DOHH2 (cell line): Measurements from ENCODE around the gene ARFIP1.

ENCODE experiments used
- H3F3A ChIP-seq: fragments of 200-600 bp; sonication (generic), shearing (Covaris generic); 2 replicates; pipeline ENCODE4 v1.6.0; 2016; ENCODE audit warnings: antibody characterized with exemption, mild to moderate bottlenecking; ENCODE audit not compliant: control insufficient read depth, insufficient read depth
- H3K27ac ChIP-seq: fragments of 200-600 bp; sonication (generic); 2 replicates; pipeline ENCODE4 v1.5.1; 2014; ENCODE audit warnings: low read depth, mild to moderate bottlenecking, low read length, moderate library complexity
- H3K27me3 ChIP-seq: fragments of 200-600 bp; sonication (generic); 2 replicates; pipeline ENCODE4 v1.6.1; 2014; ENCODE audit warnings: mild to moderate bottlenecking, low read length, mixed read lengths; ENCODE audit not compliant: control insufficient read depth
- H3K36me3 ChIP-seq: fragments of 200-600 bp; sonication (generic); 2 replicates; pipeline ENCODE4 v1.6.1; 2014; ENCODE audit warnings: mild to moderate bottlenecking, low read length, moderate library complexity, mixed read lengths; ENCODE audit not compliant: control insufficient read depth
- H3K4me1 ChIP-seq: fragments of 200-600 bp; sonication (generic); 2 replicates; pipeline ENCODE4 v1.6.1; 2014; ENCODE audit warnings: mild to moderate bottlenecking, low read length, mixed read lengths; ENCODE audit not compliant: control insufficient read depth
- H3K4me2 ChIP-seq: fragments of 200-600 bp; sonication (generic); 2 replicates; pipeline ENCODE4 v1.6.0; 2014; ENCODE audit warnings: mild to moderate bottlenecking, low read length, moderate library complexity
- H3K4me3 ChIP-seq: fragments of 200-600 bp; sonication (generic); 2 replicates; pipeline ENCODE4 v1.5.1; 2014; ENCODE audit warnings: mild to moderate bottlenecking, low read length, mixed read lengths
- H3K79me2 ChIP-seq: fragments of 200-600 bp; sonication (generic); 2 replicates; pipeline ENCODE4 v1.6.1; 2014; ENCODE audit warnings: mild to moderate bottlenecking, low read length, mixed read lengths; ENCODE audit not compliant: control insufficient read depth
- H3K9me2 ChIP-seq: fragments of 200-600 bp; sonication (generic); replicated peaks from 2 replicates; pipeline ENCODE4 v1.6.1; 2014; ENCODE audit warnings: mild to moderate bottlenecking, low read length, mixed read lengths; ENCODE audit not compliant: control insufficient read depth
- H3K9me3 ChIP-seq: fragments of 200-600 bp; sonication (generic); 2 replicates; pipeline ENCODE4 v1.6.1; 2014; ENCODE audit warnings: antibody characterized with exemption, low read length, mixed read lengths; ENCODE audit not compliant: control insufficient read depth, insufficient read depth
- H4K20me1 ChIP-seq: fragments of 200-600 bp; sonication (generic); 2 replicates; pipeline ENCODE4 v1.6.0; 2014; ENCODE audit warnings: low read depth, mild to moderate bottlenecking, antibody characterized with exemption, low read length, moderate library complexity; ENCODE audit not compliant: control insufficient read depth, insufficient read depth
- CTCF ChIP-seq: fragments of 200-600 bp; sonication (generic); IDR thresholded peaks from one replicate; pipeline ENCODE4 v1.5.1; 2014; ENCODE audit warnings: antibody characterized with exemption, mild to moderate bottlenecking, low read depth, low read length; ENCODE audit not compliant: poor library complexity, severe bottlenecking
- EZH2phosphoT487 ChIP-seq: fragments of 200-600 bp; sonication (generic); IDR thresholded peaks from 2 replicates; pipeline ENCODE4 v1.6.1; 2017; ENCODE audit warnings: borderline replicate concordance, mild to moderate bottlenecking, antibody characterized with exemption, low read length, moderate library complexity, mixed read lengths

Gene ARFIP1

GRCh38 chr4:152807294-152807829 is 27.6 kb downstream of the ARFIP1 start:
- H3K27me3 ChIP-seq = no peaks in the 10 kb centered on the region
- no peaks in the 10 kb centered on the region for H4K20me1 ChIP-seq
- H3K79me2 ChIP-seq = peaks cover 8% of the 10 kb centered on the region
- 0 out of 2 replicates have a peak overlapping the region, but pooled peaks have one; percentile 4 for H3K4me3 ChIP-seq
- no peaks in the 10 kb centered on the region for H3K36me3 ChIP-seq
- TF ChIP-seq EZH2phosphoT487 (no peak), CTCF (no peak)
- H3K27ac ChIP-seq = no peak overlapping the region
- no peaks in the 10 kb centered on the region for H3F3A ChIP-seq
- H3K4me1 ChIP-seq = peaks cover 19% of the 10 kb centered on the region
- no peaks in the 10 kb centered on the region for H3K9me2 ChIP-seq
- no peaks in the 10 kb centered on the region for H3K9me3 ChIP-seq
- H3K4me2 ChIP-seq = peak overlapping the region; percentile 8

GRCh38 chr4:152808670-152809069 is 28.9 kb downstream of the ARFIP1 start:
- H3K4me2 ChIP-seq = no peak overlapping the region
- H3K27ac ChIP-seq = no peak overlapping the region
- no peaks in the 10 kb centered on the region for H3K9me2 ChIP-seq
- peaks cover 19% of the 10 kb centered on the region for H3K4me1 ChIP-seq
- H3K9me3 ChIP-seq = no peaks in the 10 kb centered on the region
- H3K79me2 ChIP-seq = peaks cover 8% of the 10 kb centered on the region
- H3K4me3 ChIP-seq = no peak overlapping the region
- no peaks in the 10 kb centered on the region for H3K36me3 ChIP-seq
- no peaks in the 10 kb centered on the region for H3K27me3 ChIP-seq
- no peaks in the 10 kb centered on the region for H3F3A ChIP-seq
- H4K20me1 ChIP-seq = no peaks in the 10 kb centered on the region
- no peak for TF ChIP-seq CTCF
- no peak for TF ChIP-seq EZH2phosphoT487

- H3K36me3 ChIP-seq = no peaks in the 10 kb centered on the region
- no peaks in the 10 kb centered on the region for H3K9me3 ChIP-seq
- no peak overlapping the region for H3K4me3 ChIP-seq
- no peak for TF ChIP-seq EZH2phosphoT487
- TF ChIP-seq CTCF = no peak
- H3K4me1 ChIP-seq = peaks cover 23% of the 10 kb centered on the region
- no peaks in the 10 kb centered on the region for H3F3A ChIP-seq
- no peaks in the 10 kb centered on the region for H4K20me1 ChIP-seq
- H3K79me2 ChIP-seq = peaks cover 8% of the 10 kb centered on the region
- no peaks in the 10 kb centered on the region for H3K27me3 ChIP-seq
- no peaks in the 10 kb centered on the region for H3K9me2 ChIP-seq
- no peak overlapping the region for H3K4me2 ChIP-seq
- H3K27ac ChIP-seq = no peak overlapping the region
These were observed 31.0 kb downstream of the ARFIP1 start for GRCh38 chr4:152810715-152811287.
